HUES64 (cell line): Measurements from ENCODE around the gene KYAT1.
"Not testable (repeated sequence)": the region's sequence is repeated elsewhere in the genome, so short reads cannot be mapped to it uniquely, and the experiment has no call there.

ENCODE experiments used
- H3K27ac ChIP-seq: 2 replicates; pipeline ENCODE4 v1.7.0; 2013; ENCODE audit warnings: low read depth, low read length, inconsistent platforms
- H3K27me3 ChIP-seq: 2 replicates; pipeline ENCODE4 v1.6.1; 2013; ENCODE audit warnings: mild to moderate bottlenecking, low read length; ENCODE audit not compliant: insufficient read depth
- H3K36me3 ChIP-seq: 2 replicates; pipeline ENCODE4 v1.6.1; 2013; ENCODE audit warnings: mild to moderate bottlenecking, low read length; ENCODE audit not compliant: insufficient read depth
- H3K4me1 ChIP-seq: 2 replicates; pipeline ENCODE4 v1.6.1; 2013; ENCODE audit warnings: mild to moderate bottlenecking, low read length, moderate library complexity; ENCODE audit not compliant: insufficient read depth
- H3K4me3 ChIP-seq: 2 replicates; pipeline ENCODE4 v1.5.1; 2013; ENCODE audit warnings: mild to moderate bottlenecking, low read length, moderate library complexity
- H3K9ac ChIP-seq: 2 replicates; pipeline ENCODE4 v1.6.1; 2013; ENCODE audit warnings: mild to moderate bottlenecking, low read depth, low read length
- H3K9me3 ChIP-seq: 2 replicates; pipeline ENCODE4 v1.6.1; 2013; ENCODE audit warnings: low read depth, low read length; ENCODE audit not compliant: insufficient read depth
- WGBS: fragments of 150-250, 120-280 bp; methylation state at CpG from one replicate; pipeline ENCODE4 v1.1.7; 2013; ENCODE audit warnings: missing lambda C conversion rate; 5-methylcytosine and 5-hydroxymethylcytosine counted together

KYAT1 gene

DNA sequence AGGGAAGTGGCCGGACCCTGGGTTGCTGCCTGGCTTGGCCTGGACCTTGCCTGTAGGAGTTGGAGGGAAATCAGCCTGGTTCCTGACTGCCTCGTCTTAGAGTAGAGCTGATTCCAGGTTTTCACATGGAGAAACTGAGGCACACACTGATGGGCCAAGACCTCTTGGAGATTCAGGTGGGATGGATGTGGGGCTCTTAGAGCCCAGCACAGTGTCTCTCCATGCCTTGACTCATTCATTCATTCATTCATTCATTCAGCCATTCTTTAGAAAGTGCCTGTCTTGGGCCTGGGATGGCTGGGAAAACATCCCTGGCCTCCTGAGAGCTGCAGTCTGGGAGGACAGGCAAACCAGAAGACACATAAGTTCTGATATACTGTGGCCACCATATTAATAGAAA lies 2.4 kb upstream of the KYAT1 start:
- WGBS = 94% methylated on average over 2 of the region's 2 CpGs
- H3K9me3 ChIP-seq = no peaks in the 10 kb centered on the region
- peaks cover 33% of the 10 kb centered on the region for H3K36me3 ChIP-seq
- no peak overlapping the region for H3K9ac ChIP-seq
- no peaks in the 10 kb centered on the region for H3K27me3 ChIP-seq
- no peak overlapping the region for H3K27ac ChIP-seq
- H3K4me3 ChIP-seq = no peak overlapping the region
- peaks cover 25% of the 10 kb centered on the region; the same call in 1 of the 2 replicates for H3K4me1 ChIP-seq

DNA sequence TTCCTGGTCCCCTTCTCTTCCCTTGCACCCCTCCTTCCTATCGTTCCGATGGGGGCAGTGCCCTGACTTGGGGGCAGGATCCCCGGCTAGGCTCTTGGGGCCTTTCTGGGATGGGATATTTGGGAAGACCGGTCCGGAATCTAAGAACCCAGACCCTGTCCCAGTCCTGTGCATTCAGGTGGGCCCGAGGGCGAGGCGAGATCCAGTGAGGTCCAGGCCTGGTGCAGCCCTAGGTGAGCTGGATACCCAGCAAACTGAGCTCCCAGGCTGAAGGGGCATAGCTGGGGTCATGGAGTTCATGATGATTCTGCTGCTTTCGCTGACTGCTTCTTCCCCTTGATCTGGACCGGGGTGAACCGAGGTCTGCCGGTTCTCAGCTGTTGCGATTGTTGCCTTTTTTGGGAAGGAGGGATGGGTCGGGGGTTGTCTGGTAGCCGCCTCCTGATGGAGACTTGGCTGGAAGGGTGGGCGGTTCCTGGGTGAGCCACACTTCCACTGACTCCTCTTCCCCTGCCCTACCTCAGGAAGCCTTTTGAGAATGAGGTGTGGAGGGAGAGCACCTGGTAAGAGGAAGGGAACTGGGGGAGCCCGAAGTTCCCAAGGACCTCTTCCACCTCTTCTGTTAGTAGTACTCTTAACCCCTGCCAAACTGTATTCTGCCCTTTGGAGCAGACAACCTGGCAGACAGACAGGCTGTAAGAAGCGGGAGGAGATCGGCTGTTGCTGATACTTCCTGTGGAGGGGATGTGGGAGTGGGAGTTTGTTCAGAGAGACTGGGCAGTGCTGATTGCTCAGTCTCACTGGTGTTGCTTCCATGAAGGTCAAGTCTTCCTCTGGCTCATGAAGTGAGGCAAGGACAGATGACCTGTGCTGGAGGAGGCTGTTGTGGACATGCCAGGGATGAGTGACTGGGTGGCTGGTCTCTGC lies 1.2 kb upstream of the KYAT1 start:
- H3K9me3 ChIP-seq = no peaks in the 10 kb centered on the region
- WGBS = 5% methylated on average over 15 of the region's 19 CpGs
- no peaks in the 10 kb centered on the region for H3K27me3 ChIP-seq
- H3K27ac ChIP-seq = peak overlapping the region; percentile 75
- peaks cover 28% of the 10 kb centered on the region for H3K36me3 ChIP-seq
- H3K9ac ChIP-seq = peak overlapping the region; percentile 95
- H3K4me1 ChIP-seq = peaks cover 15% of the 10 kb centered on the region; the same call in 1 of the 2 replicates
- H3K4me3 ChIP-seq = peak overlapping the region; percentile 99

DNA sequence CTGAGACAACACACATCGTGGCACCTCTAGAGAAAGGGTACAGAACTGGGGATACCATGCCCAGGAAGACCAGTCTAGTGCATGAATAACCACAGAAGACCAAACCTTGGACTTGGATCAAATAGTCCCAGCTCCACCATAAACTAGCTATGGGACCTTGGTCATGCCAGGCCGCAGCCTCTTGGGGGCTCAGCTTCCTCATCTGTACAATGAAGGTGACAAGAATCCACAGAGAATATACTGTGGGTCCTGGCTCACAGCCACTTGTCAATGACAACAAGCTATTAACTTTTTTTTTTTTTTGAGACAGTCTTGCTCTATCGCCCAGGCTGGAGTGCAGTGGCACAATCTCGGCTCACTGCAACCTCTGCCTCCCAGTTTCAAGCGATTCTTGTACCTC lies 3.9 kb downstream of the KYAT1 start:
- H3K27me3 ChIP-seq = no peaks in the 10 kb centered on the region
- H3K9ac ChIP-seq = no peak overlapping the region
- H3K9me3 ChIP-seq = no peaks in the 10 kb centered on the region
- no peak overlapping the region for H3K4me3 ChIP-seq
- H3K36me3 ChIP-seq = no peaks in the 10 kb centered on the region
- H3K27ac ChIP-seq = no peak overlapping the region
- peaks cover 7% of the 10 kb centered on the region; the same call in 1 of the 2 replicates for H3K4me1 ChIP-seq
- 97% methylated on average over 5 of the region's 5 CpGs for WGBS

DNA sequence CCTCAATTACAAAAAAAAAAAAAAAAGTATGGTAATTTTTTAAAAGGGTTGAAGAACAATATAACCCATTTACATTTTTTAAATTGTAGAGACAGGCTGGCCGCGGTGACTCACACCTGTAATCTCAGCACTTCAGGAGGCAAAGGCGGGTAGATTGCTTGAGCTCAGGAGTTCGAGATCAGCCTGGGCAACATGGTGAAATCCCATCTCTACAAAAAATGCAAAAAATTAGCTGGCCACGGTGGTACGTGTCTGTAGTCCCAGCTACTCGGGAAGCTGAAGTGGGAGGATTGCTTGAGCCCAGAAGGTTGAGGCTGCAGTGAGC lies 10.8 kb downstream of the KYAT1 start:
- WGBS = 92% methylated on average over 7 of the region's 7 CpGs
- H3K9ac ChIP-seq, H3K4me1 ChIP-seq, H3K4me3 ChIP-seq, H3K27ac ChIP-seq, H3K9me3 ChIP-seq, H3K27me3 ChIP-seq: not testable (repeated sequence)
- H3K36me3 ChIP-seq = peaks cover 10% of the 10 kb centered on the region

DNA sequence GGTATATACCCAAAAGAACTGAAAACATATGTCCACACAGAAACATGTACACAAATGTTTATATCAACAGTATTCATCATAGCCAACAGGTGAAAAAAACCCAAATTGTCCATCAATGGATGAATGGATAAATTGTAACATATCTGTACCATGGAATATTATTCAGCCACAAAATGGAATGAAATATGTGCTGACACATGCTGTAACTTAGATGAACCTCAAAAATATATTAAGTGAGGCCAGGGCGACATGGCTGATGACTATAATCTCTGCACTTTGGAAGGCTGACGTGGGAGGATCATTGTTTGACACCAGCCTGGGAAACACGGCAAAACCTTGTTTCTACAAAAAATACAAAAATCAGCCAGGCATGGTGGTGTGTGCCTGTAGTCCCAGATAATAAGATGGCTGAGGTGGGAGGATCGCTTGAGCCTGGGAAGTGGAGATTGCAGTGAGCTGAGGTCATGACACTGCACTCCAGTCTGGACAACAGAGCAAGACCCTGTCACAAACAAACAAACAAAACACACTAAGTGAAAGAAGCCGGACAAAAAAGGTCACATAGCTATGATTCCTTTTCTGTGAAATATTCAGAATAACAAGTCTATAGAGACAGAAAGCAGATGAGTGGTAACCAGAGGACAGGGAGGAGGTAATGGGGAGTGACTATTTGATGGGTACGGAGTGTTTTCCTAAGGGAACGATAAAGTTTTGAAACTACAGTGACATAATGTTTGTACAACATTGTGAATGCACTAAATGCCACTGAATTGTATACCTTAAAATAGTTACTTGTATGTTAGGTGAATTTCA lies 11.4 kb downstream of the KYAT1 start:
- Histone ChIP-seq H3K27ac (no peak overlapping the region), H3K27me3 (no peaks in the 10 kb centered on the region), H3K9me3 (no peaks in the 10 kb centered on the region), H3K4me3 (no peak overlapping the region), H3K4me1 (no peaks in the 10 kb centered on the region), H3K9ac (no peak overlapping the region), H3K36me3 (peaks cover 10% of the 10 kb centered on the region)
- WGBS = 98% methylated on average over 7 of the region's 7 CpGs

DNA sequence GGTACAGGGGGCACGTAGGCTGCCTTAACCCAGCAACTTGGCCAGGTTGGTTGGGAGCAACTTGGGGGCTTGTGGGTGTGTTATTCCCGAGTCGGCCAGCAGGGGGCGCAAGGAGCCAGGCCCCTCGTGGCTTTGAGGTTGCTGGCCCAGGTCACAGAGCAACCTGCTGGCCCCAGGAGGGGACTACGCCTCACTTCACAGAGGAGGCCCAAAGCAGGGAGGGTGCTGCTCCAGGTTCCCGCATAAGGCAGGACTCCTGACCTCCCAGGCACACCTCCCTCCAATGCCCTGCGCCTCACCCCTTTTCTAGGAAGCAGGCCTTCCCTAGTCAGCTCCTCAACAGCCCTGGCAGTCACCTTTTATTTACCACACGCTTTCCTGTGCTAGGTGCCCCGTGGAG lies 18.1 kb downstream of the KYAT1 start:
- Histone ChIP-seq H3K4me3 (no peak overlapping the region), H3K36me3 (no peaks in the 10 kb centered on the region), H3K27ac (no peak overlapping the region), H3K27me3 (no peaks in the 10 kb centered on the region), H3K9me3 (no peaks in the 10 kb centered on the region), H3K4me1 (no peaks in the 10 kb centered on the region), H3K9ac (no peak overlapping the region)
- WGBS = 35% methylated on average over 10 of the region's 10 CpGs

DNA sequence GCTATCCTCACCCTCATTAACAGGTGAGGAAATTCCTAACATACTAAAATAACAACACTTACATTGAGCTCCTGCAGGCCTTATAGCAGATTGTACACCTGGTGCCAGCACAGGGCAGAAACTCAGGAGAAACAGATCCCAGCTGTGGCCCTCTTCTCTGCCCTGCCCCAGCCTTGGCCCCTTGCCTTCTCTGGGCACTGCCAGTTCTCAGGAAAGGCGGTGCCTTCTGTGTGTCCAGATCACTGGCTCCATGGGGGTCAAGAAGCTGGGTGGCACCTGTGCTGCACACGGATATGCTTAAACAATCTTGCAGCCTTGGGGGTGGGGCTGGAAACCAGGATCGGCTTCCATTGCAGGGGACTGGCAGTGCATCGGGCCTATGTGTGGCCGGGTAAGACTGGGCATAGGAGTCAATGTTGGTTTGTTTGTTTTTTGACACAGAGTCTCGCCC lies 19.3 kb downstream of the KYAT1 start:
- Histone ChIP-seq H3K9ac (no peak overlapping the region), H3K4me3 (no peak overlapping the region), H3K27ac (no peak overlapping the region), H3K4me1 (no peaks in the 10 kb centered on the region), H3K36me3 (no peaks in the 10 kb centered on the region), H3K9me3 (no peaks in the 10 kb centered on the region), H3K27me3 (no peaks in the 10 kb centered on the region)
- 92% methylated on average over 6 of the region's 6 CpGs for WGBS

DNA sequence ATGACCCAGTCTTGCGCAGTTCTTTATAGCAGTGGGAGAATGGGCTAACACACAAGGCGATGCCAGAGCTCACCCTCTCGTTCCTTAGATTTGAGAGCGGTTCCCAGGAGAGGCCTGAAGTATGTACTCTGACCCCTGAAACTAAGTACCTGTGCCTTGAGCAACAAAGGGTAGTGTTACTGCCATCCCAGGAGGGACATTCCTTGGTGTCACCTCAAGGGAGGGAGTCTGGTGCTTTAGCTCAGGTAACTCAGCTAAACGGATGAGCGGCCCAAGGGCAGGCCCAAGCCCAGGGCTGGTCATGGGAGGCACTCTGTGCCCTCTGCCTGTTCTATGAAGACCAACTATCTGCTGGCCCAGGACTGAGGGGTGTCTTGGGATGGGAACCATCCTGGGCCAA lies 20.2 kb downstream of the KYAT1 start:
- 79% methylated on average over 6 of the region's 6 CpGs for WGBS

DNA sequence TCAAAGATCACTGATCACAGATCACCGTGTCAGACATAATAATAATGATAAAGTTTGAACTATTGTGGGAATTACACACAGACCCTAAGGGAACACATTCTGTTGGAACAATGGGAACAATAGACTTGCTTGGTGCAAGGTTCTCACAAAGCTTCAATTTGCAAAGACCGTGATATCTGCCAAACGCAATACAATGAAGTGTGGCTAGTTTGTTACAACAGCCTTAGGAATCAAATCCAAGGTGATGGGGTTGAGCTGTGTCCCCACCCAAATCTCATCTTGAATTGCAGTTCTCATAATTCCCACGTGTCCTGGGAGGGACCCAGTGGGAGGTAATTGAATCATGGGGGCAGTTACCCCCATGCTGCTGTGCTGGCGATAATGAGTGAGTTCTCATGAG lies 20.8 kb downstream of the KYAT1 start:
- no peaks in the 10 kb centered on the region for H3K9me3 ChIP-seq
- no peaks in the 10 kb centered on the region for H3K27me3 ChIP-seq
- H3K4me1 ChIP-seq = no peaks in the 10 kb centered on the region
- H3K9ac ChIP-seq = no peak overlapping the region
- no peak overlapping the region for H3K27ac ChIP-seq
- 78% methylated on average over 4 of the region's 5 CpGs for WGBS
- no peaks in the 10 kb centered on the region for H3K36me3 ChIP-seq
- no peak overlapping the region for H3K4me3 ChIP-seq

More for the DNA sequence above, 20.2 kb downstream of the KYAT1 start:
- Histone ChIP-seq H3K9me3 (no peaks in the 10 kb centered on the region), H3K27ac (no peak overlapping the region), H3K27me3 (no peaks in the 10 kb centered on the region), H3K36me3 (no peaks in the 10 kb centered on the region), H3K4me3 (no peak overlapping the region), H3K9ac (no peak overlapping the region), H3K4me1 (no peaks in the 10 kb centered on the region)

DNA sequence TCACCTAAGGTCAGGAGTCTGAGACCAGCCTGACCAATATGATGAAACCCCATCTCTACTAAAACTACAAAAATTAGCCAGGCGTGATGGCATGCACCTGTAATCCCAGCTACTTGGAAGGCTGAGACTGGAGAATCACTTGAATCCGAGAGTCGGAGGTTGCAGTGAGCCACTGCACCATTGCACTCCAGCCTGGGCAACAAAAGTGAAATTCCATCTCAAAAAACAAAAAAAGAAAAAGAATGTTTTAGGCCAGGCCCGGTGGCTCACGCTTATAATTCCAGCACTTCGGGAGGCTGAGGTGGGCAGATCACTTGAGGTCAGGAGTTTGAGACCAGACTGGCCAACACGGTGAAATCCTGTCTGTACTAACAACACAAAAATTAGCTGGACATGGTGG lies 23.3 kb downstream of the KYAT1 start:
- H3K27ac ChIP-seq, H3K36me3 ChIP-seq, H3K9ac ChIP-seq, H3K4me3 ChIP-seq, H3K9me3 ChIP-seq, H3K4me1 ChIP-seq, H3K27me3 ChIP-seq: not testable (repeated sequence)
- 97% methylated on average over 7 of the region's 7 CpGs for WGBS

DNA sequence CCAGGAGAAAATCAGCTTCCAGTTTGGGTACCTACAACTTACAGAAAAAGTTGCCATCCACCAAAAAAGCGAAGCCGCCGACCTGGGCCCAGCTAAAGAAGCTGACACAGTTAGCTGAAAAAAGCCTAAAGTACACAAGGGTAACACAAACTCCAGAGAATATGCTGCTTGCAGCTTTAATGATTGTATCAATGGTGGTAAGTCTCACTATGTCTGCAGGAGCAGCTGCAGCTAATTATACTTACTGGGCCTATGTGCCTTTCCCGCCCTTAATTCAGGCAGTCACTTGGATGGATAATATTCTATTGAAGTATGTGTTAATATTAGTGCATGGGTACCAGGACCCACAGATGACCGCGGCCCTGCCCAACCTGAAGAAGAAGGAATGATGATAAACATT lies 27.3 kb downstream of the KYAT1 start:
- not testable (repeated sequence) for H3K36me3 ChIP-seq, H3K9me3 ChIP-seq, H3K27ac ChIP-seq, H3K27me3 ChIP-seq, H3K4me3 ChIP-seq, H3K9ac ChIP-seq, H3K4me1 ChIP-seq
- 99% methylated on average over 6 of the region's 6 CpGs for WGBS
